Testis (tissue), 2 donors: Measurements from ENCODE around the gene U2SURP.

Source experiments
- POLR2A ChIP-seq: fragments of 450-650 bp; IDR thresholded peaks from one replicate; pipeline ENCODE4 v1.6.1; 2017; ENCODE audit warnings: antibody characterized with exemption, mild to moderate bottlenecking, moderate library complexity
- TF ChIP-seq, protein P1 (sequence below), 3 experiments: fragments of 450-650 bp in 2 of 3; fragments of 200-600 bp in 1 of 3; sonication (generic) in 1 of 3; IDR thresholded peaks; one replicate each; pipeline ENCODE4 v1.5.1; 2016 to 2019; ENCODE audit warnings: antibody characterized with exemption in 3 of 3, mild to moderate bottlenecking in 2 of 3, moderate library complexity in 1 of 3

- TF ChIP-seq, protein P1, sequence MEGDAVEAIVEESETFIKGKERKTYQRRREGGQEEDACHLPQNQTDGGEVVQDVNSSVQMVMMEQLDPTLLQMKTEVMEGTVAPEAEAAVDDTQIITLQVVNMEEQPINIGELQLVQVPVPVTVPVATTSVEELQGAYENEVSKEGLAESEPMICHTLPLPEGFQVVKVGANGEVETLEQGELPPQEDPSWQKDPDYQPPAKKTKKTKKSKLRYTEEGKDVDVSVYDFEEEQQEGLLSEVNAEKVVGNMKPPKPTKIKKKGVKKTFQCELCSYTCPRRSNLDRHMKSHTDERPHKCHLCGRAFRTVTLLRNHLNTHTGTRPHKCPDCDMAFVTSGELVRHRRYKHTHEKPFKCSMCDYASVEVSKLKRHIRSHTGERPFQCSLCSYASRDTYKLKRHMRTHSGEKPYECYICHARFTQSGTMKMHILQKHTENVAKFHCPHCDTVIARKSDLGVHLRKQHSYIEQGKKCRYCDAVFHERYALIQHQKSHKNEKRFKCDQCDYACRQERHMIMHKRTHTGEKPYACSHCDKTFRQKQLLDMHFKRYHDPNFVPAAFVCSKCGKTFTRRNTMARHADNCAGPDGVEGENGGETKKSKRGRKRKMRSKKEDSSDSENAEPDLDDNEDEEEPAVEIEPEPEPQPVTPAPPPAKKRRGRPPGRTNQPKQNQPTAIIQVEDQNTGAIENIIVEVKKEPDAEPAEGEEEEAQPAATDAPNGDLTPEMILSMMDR (IDR thresholded peaks at IDR 0.05) = no peak
- TF ChIP-seq POLR2A = no peak
Measured at GRCh38 chr3:142997330-142997729, 4.0 kb upstream of the U2SURP start.
